Gastrocnemius medialis (tissue), 4 donors: ENCODE data around the gene PGF.

Source experiments
- CTCF ChIP-seq, 5 experiments: fragments of 450-650 bp in 3 of 5; fragments of 200-600 bp in 2 of 5; sonication (generic) in 2 of 5; IDR thresholded peaks in 4 of 5; conservative IDR thresholded peaks in 1 of 5; 1 replicate in 4 of 5; 2 replicates in 1 of 5; pipeline ENCODE4 v1.5.1; 2016 to 2019; ENCODE audit warnings: antibody characterized with exemption in 5 of 5, mild to moderate bottlenecking in 3 of 5, moderate library complexity in 3 of 5
- POLR2A ChIP-seq, 2 donors: fragments of 450-650 bp; IDR thresholded peaks; one replicate each; pipeline ENCODE4 v1.6.1; 2017; ENCODE audit warnings: antibody characterized with exemption in 2 of 2, mild to moderate bottlenecking in 2 of 2, moderate library complexity in 2 of 2

- TF ChIP-seq POLR2A (IDR thresholded peaks at IDR 0.05) (no peak), CTCF (IDR thresholded peaks at IDR 0.05 in 4 of 5, conservative IDR thresholded peaks at IDR 0.05 in 1 of 5) (no peak)
Measured at GRCh38 chr14:74919421-74920165, 35.8 kb downstream of the PGF start.
